GM19324 (cell line): ENCODE measurements around the gene IFT52.

Experiments used
- ATAC-seq: cut with Tn5 transposase; IDR thresholded peaks from one replicate; pipeline ENCODE4 v1.9.1; 2021; ENCODE audit warnings: mild to moderate bottlenecking, moderate library complexity; ENCODE audit not compliant: unreplicated experiment, low FRiP score

IFT52 gene

DNA sequence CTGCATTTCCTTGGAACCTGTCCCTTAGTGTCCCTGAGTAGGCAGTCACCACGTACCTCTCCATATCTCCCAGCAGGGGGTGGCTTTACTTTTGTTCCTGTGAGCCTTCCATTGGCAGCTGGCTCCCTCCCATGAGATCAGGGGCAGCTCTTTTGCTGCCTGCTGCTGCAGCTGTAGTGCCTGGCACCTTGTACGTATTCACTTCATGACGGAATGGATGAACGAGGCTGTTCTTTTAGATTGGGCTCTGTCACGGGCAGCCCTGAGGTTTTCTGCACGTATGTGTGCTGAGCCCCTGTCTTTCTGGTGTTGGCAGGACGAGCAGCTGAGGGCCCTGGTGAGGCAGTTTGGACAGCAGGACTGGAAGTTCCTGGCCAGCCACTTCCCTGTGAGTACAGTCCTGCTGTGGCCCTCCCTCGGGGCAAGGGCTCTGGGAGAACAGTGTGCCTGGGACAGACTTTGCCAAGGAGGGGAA is 90.8 kb downstream of the IFT52 start:
- peak; percentile 25 for ATAC-seq

DNA sequence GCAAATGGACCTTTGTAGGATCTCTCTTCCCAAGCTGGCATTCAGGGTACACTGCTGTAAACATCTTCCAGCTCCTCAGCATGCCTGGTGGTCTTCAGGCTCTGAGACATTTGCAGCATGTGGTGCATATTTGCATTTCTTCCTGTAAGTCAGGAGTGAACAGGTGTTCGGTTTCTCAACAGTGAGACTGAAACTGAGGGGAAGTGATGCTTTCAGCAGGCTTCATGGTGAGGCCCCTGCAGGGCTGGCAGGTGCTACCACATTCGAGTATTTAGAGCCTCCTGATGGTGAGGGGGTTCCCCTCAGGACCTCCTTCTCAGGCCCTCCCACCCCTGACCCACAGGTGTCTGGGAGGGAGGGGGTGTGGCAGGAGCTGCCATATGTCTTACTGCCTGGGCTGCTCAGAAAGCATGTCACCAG is 91.3 kb downstream of the IFT52 start:
- peak; percentile 91 for ATAC-seq

DNA sequence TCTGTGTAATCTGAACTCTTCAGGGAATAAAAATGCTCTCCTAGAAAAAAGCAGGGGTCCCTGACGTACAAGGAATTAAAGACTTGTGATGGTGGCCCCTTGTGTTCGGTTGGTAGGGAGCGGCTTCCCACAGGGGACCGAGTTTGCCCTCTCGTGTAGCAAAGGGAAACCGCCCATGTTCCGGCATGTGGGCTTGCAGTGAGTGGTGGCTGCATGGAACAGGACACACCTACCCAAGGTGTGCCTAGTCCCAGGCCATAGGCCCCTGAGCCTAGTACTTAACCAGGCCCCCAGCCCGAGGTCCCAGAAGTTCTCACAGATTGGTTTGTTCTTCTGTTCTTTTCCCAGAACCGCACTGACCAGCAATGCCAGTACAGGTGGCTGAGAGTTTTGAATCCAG is 91.7 kb downstream of the IFT52 start:
- peak; percentile 36 for ATAC-seq

DNA sequence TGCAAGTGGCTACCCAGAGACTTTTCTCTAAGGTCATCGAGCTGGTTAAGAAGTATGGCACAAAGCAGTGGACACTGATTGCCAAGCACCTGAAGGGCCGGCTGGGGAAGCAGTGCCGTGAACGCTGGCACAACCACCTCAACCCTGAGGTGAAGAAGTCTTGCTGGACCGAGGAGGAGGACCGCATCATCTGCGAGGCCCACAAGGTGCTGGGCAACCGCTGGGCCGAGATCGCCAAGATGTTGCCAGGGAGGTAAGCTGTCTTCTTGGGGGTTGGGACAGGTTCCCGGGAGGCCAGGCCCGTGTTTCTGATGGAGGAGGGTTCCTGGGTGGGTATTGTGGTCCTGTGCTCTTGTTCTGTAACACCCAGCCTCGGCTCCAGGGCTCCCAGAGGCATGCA is 96.1 kb downstream of the IFT52 start:
- no peak for ATAC-seq

DNA sequence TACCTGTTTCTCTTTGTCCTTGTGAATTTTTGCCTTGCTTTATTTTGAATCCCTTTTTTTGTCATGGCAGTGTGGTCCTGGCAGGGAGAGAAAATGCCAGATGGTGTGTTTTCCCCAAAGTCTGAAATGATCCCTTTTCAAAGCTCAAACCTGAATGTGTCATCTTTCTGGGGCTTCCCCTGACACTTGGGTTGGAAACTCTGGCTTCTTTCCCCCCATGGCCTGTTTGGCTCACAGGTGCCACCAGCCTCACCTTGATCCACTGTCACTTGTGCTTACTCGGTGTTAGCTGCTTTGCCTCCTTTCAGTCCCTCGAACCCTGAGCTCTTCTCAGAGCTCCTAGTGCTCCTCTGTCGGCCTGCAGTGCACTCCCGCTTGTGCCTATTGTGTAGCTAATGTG is 98.4 kb downstream of the IFT52 start:
- ATAC-seq, result no peak

DNA sequence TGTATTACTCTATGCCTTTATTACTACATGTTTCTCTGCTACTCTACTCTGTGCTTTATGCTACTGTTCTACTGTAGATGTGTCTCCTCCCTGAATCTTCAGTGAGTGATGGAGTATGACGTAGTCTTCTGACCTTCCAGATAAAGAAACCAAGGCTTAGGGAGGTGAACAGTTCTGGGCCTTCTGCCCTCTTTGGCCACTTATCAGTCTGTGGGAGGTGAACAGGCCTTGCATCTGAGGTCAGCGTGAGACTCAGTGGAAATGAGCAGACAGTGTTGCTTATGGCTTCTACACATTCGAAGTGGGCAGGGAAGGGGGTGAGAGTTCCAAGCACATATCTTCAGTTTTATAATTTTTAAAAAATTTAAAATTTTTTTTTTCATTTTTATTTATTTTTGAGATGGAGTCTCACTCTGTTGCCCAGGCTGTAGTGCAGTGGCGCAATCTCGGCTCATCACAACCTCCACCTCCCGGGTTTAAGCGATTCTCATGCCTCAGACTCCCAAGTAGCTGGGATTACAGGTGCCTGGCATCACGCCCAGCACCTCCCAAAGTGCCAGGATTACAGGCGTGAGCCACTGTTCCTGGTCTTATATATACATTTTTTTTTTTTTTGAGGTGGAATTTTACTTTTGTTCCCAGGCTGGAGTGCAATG is 100.3 kb downstream of the IFT52 start:
- ATAC-seq, result no peak

DNA sequence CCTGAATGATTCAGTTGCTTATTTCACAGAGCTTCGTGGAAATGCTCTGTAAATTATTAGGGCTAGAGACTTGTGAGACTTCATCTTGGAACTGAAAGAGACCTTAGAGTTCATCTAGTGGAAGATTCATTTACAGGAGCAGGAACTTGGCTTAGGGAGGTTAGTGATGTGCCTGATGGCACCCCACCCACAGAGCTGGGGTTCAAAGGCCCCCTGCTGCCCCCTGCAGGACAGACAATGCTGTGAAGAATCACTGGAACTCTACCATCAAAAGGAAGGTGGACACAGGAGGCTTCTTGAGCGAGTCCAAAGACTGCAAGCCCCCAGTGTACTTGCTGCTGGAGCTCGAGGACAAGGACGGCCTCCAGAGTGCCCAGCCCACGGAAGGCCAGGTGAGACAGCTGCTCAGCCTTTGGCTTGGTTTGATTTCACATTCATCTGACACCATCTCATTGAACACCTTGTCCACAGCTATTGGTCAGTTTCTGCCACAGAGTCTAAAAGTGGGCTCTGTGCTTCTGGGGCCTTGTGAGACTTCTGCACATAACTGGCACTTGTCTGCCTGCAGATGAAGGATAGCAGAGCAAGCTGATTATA is 101.3 kb downstream of the IFT52 start:
- no peak for ATAC-seq

DNA sequence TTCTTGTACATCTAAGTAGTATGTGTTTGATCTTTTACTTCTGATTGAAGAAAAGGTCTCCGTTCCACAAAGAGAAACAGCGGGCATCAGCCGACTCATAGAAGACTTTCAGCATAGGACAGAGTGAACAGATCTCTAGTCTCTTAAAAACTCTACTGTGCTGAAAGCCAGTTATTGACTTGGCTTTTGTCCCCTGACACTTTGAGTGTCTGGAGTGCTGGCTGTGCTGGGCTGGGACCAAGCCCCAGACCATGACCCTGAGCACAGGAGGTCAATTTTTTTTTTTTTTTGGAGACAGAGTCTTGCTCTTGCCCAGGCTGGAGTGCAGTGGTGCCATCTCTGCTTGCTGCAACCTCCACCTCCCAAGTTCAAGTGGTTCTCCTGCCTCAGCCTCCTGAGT is 104.0 kb downstream of the IFT52 start:
- ATAC-seq, result no peak

DNA sequence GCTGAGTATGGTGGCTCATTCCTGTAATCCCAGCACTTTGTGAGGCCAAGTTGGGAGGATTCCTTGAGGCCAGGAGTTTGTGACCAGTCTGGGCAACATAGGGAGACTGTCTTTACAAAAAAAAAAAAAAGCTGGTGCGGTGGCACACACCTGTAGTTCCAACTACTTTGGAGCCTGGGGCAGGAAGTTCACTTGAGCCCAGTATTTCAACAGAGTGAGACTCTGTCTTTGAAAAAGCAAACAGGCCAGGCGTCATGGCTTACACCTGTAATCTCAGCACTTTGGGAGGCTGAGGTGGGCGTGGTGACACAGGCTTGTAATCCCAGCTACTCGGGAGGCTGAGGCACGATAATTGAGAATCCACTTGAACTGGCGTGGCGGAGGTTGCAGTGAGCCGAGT is 104.8 kb downstream of the IFT52 start:
- ATAC-seq, result no peak
